Small intestine (tissue), 7 donors: ENCODE measurements around the gene GIPC1. TPM values are rescaled to one million over a fixed set of nuclear protein-coding genes. Genes with fewer than 3 reads are reported as not detected.
"Not testable (repeated sequence)": the region's sequence is repeated elsewhere in the genome, so short reads cannot be mapped to it uniquely, and the experiment has no call there.

Source experiments
- DNase-seq, 2 donors: peaks; one replicate each; pipeline versions ENCODE4 v3.0.0 to v3.0.0-alpha.2; 2013
- FAIRE-seq: peaks from 2 replicates; lab custom pipeline; 2012; peaks lifted over from hg19 to GRCh38; lab: Jason Lieb, UNC
- H3K27ac ChIP-seq, 3 donors: one replicate each; pipeline ENCODE4 v1.5.1; 2013; ENCODE audit warnings: low read length in 2 of 3, mild to moderate bottlenecking in 2 of 3, control low read depth in 1 of 3, inconsistent platforms in 1 of 3, low read depth in 1 of 3, moderate library complexity in 1 of 3
- H3K27me3 ChIP-seq, 3 donors: one replicate each; pipeline ENCODE4 v1.6.1; 2013; ENCODE audit warnings: low read length in 3 of 3, inconsistent platforms in 1 of 3; ENCODE audit not compliant: control insufficient read depth in 3 of 3, insufficient read depth in 3 of 3
- H3K36me3 ChIP-seq, 3 donors: one replicate each; pipeline ENCODE4 v1.6.1; 2013; ENCODE audit warnings: low read length in 3 of 3, inconsistent platforms in 1 of 3, low read depth in 1 of 3, mild to moderate bottlenecking in 1 of 3, moderate library complexity in 1 of 3; ENCODE audit not compliant: control insufficient read depth in 3 of 3, insufficient read depth in 2 of 3
- H3K4me1 ChIP-seq, 3 donors: one replicate each; pipeline ENCODE4 v1.6.1; 2013; ENCODE audit warnings: low read length in 2 of 3, inconsistent platforms in 1 of 3, low read depth in 1 of 3, mild to moderate bottlenecking in 1 of 3, moderate library complexity in 1 of 3; ENCODE audit not compliant: control insufficient read depth in 3 of 3, insufficient read depth in 2 of 3
- H3K4me3 ChIP-seq, 3 donors: one replicate each; pipeline ENCODE4 v1.5.1; 2013; ENCODE audit warnings: low read length in 3 of 3, control low read depth in 1 of 3, inconsistent platforms in 1 of 3, low read depth in 1 of 3, mild to moderate bottlenecking in 1 of 3, moderate library complexity in 1 of 3
- H3K9me3 ChIP-seq, 2 donors: one replicate each; pipeline ENCODE4 v1.6.1; 2013; ENCODE audit warnings: low read depth in 1 of 2, low read length in 1 of 2; ENCODE audit not compliant: control insufficient read depth in 2 of 2, insufficient read depth in 1 of 2
- WGBS, 3 donors: extraction: QIAGEN DNeasy Blood & Tissue Kit; methylation state at CpG; one replicate each; pipeline ENCODE4 v1.1.7; 2013; 5-methylcytosine and 5-hydroxymethylcytosine counted together
- polyA plus RNA-seq, 4 donors: library from polyadenylated mRNA; stranded (reverse) in 3 of 4; unstranded in 1 of 4; fragments of 200-250 nt in 3 of 4; fragments of 120-200 nt in 1 of 4; gene quantifications; one replicate each; pipeline versions ENCODE4 v1.2.1 to v1.2.3, GENCODE V29; 2013
- donor health status: healthy with polysubstance abuse.
- donor health status: control.
- donor health status: control.
- donor health status: Bipolar disorder and iron deficiency.
- donor health status: healthy.

Gene GIPC1
- polyA plus RNA-seq, 4 donors, result 43.1 to 91.2 (median 65.2) TPM

DNA sequence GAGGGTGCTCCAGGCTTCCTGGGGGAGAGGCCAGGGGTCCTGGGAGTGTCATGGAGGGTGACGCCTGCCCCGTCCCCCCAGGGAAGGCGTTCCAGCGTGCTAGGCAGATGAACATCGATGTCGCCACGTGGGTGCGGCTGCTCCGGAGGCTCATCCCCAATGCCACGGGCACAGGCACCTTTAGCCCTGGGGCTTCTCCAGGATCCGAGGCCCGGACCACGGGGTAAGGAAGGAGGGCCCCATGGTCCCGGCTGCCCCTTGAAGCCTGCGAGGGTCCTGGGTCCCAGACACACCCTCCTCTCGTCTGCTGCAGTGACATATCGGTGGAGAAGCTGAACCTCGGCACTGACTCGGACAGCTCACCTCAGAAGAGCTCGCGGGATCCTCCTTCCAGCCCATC is 32.2 kb downstream of the GIPC1 start:
- Histone ChIP-seq H3K36me3 (peaks cover 0 to 62% (median 5%) of the 10 kb centered on the region in 3 donors), H3K4me1 (no peaks in the 10 kb centered on the region), H3K9me3 (no peaks in the 10 kb centered on the region), H3K27ac (no peak overlapping the region), H3K27me3 (no peaks in the 10 kb centered on the region), H3K4me3 (no peak overlapping the region)
- no peak for FAIRE-seq
- no peak for DNase-seq
- 93 to 94% (median 94%) methylated on average over 17 to 21 of the region's 21 CpGs for WGBS, 3 donors

DNA sequence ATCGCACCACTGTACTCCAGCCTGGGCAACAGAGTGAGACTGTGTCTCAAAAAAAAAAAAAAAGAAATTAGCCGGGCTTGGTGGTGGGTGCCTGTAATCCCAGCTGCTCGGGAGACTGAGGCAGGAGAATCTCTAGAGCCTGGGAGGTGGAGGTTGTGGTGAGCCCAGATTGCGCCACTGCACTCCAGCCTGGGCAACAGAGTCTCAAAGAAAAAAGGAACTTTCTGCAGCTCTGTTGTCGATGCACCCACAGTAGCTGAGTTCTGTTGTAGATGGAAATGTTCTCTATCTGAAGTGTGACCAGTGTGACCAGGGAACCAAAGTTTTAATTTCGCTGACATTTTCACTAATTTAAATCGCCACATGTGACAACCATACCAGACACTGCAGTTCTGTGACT is 33.5 kb downstream of the GIPC1 start:
- H3K27ac ChIP-seq, FAIRE-seq, H3K4me1 ChIP-seq, H3K9me3 ChIP-seq, DNase-seq, H3K27me3 ChIP-seq, H3K4me3 ChIP-seq: not testable (repeated sequence)
- 93% methylated on average over 6 to 7 of the region's 7 CpGs for WGBS, 3 donors
- H3K36me3 ChIP-seq, result peaks cover 0 to 60% (median 5%) of the 10 kb centered on the region in 3 donors

DNA sequence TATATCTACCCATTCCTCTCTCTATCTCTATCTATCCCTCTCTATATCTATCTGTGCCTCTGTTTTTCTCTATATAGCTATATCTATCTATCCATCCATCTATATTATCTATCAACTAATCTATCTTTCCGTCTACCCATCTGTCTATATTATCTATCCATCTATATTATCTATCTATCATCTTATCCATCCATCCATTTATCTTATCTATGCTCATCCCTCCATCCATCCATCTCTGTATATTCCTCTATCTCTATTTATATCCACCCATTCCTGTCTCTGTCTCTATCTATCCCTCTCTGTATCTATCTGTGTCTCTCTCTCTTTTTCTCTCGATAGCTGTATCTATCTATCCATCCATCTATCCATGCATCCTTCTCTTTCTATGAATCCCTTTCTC is 35.0 kb downstream of the GIPC1 start:
- FAIRE-seq (no peak), DNase-seq (no peak)
- H3K4me1 ChIP-seq, result no peaks in the 10 kb centered on the region
- H3K4me3 ChIP-seq, result no peak overlapping the region
- H3K27ac ChIP-seq, result no peak overlapping the region
- 61 to 82% (median 76%) methylated on average over 2 of the region's 2 CpGs for WGBS, 3 donors
- H3K9me3 ChIP-seq, result no peaks in the 10 kb centered on the region
- peaks cover 0 to 53% (median 5%) of the 10 kb centered on the region in 3 donors for H3K36me3 ChIP-seq
- no peaks in the 10 kb centered on the region for H3K27me3 ChIP-seq

DNA sequence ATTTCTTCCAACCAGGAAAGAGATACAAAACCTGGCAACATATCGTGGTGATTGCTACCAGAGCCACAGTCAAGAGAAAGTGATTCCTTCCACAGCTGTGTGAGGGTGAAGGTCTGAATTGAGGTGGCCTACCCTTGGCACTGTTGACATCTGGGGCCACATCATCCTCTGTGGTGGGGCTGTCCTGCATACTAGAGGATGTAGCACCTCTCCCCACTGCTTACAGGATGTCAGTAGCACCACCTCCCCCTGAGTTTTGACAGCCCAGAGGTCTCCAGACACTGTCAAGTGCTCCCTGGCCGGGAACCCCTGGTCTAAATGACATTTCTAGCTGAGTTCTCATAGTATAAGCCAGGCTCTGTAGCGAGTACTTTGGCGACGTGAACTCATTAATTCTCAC is 36.2 kb downstream of the GIPC1 start:
- Histone ChIP-seq H3K27ac (no peak overlapping the region), H3K27me3 (no peaks in the 10 kb centered on the region), H3K4me3 (no peak overlapping the region), H3K4me1 (no peaks in the 10 kb centered on the region), H3K36me3 (peaks cover 0 to 55% (median 5%) of the 10 kb centered on the region in 3 donors), H3K9me3 (no peaks in the 10 kb centered on the region)
- DNase-seq, result no peak
- FAIRE-seq, result no peak
- 68 to 79% (median 69%) methylated on average over 5 of the region's 5 CpGs for WGBS, 3 donors

DNA sequence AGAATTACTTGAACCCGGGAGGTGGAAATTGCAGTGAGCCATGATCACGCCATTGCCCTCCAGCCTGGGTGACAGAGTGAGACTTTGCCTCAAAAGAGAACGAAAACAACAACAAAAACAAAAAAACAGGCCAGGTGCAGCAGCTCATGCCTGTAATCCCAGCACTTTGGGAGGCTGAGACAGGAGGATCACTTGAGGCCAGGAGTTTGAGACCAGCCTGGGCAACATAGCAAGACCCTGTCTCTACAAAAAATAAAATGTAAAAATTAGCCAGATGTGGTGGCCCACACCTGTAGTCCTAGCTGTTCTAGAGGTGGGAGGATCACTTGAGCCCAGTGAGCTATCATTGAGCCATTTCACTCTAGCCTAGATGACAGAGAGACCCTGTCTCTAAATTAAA is 43.6 kb downstream of the GIPC1 start:
- FAIRE-seq, H3K27me3 ChIP-seq, H3K27ac ChIP-seq, H3K4me1 ChIP-seq, H3K9me3 ChIP-seq, DNase-seq, H3K4me3 ChIP-seq: not testable (repeated sequence)
- 98 to 99% (median 99%) methylated on average over 3 of the region's 3 CpGs for WGBS, 3 donors
- H3K36me3 ChIP-seq, result peaks cover 0 to 74% (median 8%) of the 10 kb centered on the region in 3 donors

DNA sequence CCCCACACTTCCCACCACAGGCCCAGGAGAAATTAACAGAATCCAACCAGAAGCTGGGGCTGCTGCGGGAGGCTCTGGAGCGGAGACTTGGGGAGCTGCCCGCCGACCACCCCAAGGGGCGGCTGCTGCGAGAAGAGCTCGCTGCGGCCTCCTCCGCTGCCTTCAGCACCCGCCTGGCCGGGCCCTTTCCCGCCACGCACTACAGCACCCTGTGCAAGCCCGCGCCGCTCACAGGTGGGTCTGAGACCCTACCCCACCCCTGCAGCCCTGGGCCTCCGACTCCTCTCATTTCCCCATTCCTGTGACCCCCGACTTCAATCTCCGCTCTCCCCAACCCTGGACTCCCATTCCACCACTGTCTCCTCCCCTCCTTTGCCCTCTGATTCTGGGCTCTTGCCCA is 45.1 kb downstream of the GIPC1 start:
- DNase-seq (no peak), FAIRE-seq (no peak)
- no peaks in the 10 kb centered on the region for H3K9me3 ChIP-seq
- WGBS, 3 donors, result 97 to 99% (median 98%) methylated on average over 16 to 19 of the region's 19 CpGs
- no peak overlapping the region for H3K27ac ChIP-seq
- H3K36me3 ChIP-seq, result peaks cover 0 to 82% (median 8%) of the 10 kb centered on the region in 3 donors
- no peaks in the 10 kb centered on the region for H3K27me3 ChIP-seq
- no peaks in the 10 kb centered on the region for H3K4me1 ChIP-seq
- H3K4me3 ChIP-seq, result no peak overlapping the region

DNA sequence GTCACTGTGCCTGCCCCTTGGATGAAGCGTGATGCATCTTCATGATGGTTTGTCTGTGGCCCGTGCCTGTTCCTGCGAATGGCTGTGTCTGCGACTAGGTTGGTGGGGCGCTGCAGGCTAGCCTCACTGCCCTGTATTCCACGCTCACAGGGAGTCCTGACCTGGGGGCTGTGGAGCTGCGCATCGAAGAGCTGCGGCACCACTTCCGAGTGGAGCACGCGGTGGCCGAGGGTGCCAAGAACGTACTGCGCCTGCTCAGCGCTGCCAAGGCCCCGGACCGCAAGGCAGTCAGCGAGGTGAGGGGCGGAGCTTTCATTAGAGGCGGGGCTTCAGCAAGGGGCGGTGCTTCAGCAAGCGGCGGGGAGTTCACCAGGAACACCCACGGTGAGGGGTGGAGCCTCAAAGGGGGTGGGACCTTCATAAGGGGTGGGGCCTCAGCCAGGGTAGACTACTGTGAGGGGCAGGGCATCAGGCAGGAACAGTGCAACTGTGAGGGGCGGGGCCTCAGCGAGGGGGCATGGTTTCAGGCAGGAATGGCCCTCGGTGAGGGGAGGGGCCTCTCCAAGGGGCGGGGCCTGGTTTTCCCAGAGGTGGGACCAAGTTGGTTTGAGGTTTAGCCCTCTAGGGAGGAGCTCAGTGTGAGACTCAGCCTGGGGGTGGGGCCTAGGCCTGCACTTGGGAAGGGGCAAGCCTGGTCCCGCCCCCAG is 45.6 kb downstream of the GIPC1 start:
- no peaks in the 10 kb centered on the region for H3K27me3 ChIP-seq
- H3K9me3 ChIP-seq, result no peaks in the 10 kb centered on the region
- FAIRE-seq (no peak), DNase-seq (peak in 1 of 2 donors; percentile 3)
- H3K36me3 ChIP-seq, result peaks cover 0 to 82% (median 8%) of the 10 kb centered on the region in 3 donors
- H3K4me1 ChIP-seq, result no peaks in the 10 kb centered on the region
- WGBS, 3 donors, result 85 to 88% (median 87%) methylated on average over 25 to 30 of the region's 30 CpGs
- no peak overlapping the region for H3K27ac ChIP-seq
- no peak overlapping the region for H3K4me3 ChIP-seq

DNA sequence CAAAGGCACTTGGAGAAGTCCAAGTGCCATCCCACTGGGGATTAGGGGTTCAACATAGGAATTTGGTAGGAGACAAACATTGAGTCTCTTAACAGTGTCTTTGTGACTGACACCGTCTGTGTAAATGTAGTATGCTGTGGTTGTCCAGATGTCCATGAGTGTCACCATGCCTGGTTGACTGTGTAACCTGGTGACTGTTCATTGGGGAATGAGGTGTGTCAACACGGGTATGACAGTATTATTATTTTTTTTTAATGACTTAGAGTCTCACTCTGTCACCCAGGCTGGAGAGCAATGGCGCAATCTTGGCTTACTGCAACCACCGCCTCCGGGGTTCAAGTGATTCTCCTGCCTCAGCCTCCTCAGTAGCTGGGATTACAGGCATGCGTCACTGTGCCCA is 46.6 kb downstream of the GIPC1 start:
- WGBS, 3 donors, result 83 to 88% (median 88%) methylated on average over 6 of the region's 6 CpGs

More for the DNA sequence above, 46.6 kb downstream of the GIPC1 start:
- no peak for FAIRE-seq
- Histone ChIP-seq H3K4me3 (no peak overlapping the region), H3K27me3 (no peaks in the 10 kb centered on the region), H3K9me3 (no peaks in the 10 kb centered on the region), H3K36me3 (peaks cover 0 to 86% (median 8%) of the 10 kb centered on the region in 3 donors), H3K27ac (no peak overlapping the region), H3K4me1 (no peaks in the 10 kb centered on the region)
- DNase-seq, result no peak
